DMS153 (cell line): Measurements from ENCODE around the gene GLI2.

ENCODE experiments used
- DNase-seq: peaks from one replicate; lab custom pipeline; 2025; lab: John Stamatoyannopoulos, UW

GLI2 gene

DNA sequence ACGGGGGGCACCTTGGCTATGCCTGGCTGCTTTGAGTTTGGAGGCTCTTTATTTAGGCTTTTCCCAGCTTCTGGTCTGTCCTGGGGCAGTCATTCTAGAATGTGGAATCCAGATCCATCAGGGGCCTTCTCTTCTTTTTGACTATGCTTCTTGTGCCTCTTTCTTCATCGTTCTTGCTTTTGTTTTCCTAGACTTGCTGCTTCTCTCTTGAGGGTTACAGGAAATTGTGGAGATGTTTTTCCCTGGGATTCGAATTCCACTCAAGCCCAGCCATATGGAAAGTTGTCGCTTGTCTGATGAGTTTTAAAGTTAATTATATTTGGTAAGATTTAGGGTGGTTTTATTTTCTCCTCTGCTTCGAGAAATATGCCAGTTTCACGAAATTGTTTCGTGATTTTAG, 2.4 kb downstream of the GLI2 start:
- no peak for DNase-seq

DNA sequence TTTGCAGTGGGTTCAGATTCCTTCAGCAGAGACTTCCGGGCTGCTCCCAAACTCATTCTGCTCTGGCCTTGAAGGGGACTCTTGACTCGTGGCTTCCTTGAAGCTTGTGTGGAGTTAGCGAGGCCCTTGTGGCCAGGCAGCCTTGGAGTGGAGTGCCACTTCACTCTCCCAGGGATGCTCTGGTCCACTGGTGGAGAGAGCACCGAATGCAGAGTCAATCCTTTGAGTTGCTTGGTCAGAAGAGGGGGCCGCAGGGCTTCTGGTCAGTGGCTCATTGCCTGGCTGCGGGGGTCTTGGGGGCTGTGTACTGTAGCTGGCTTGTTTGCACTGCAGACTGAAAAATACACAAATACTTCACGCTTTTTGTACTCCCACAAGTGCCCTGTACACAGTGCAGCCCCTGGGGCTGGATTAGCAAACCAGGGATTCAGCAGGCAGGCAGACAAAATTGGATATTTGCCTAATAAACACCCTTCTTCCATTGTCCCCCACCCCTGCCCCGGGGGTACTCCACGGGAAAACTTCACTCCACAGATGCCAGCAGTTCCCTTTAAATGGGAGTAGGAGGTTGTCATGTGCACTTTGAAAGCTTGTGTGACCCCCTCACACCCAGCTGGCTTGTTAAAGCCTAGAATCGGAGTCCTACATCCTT, 3.2 kb downstream of the GLI2 start:
- no peak for DNase-seq

DNA sequence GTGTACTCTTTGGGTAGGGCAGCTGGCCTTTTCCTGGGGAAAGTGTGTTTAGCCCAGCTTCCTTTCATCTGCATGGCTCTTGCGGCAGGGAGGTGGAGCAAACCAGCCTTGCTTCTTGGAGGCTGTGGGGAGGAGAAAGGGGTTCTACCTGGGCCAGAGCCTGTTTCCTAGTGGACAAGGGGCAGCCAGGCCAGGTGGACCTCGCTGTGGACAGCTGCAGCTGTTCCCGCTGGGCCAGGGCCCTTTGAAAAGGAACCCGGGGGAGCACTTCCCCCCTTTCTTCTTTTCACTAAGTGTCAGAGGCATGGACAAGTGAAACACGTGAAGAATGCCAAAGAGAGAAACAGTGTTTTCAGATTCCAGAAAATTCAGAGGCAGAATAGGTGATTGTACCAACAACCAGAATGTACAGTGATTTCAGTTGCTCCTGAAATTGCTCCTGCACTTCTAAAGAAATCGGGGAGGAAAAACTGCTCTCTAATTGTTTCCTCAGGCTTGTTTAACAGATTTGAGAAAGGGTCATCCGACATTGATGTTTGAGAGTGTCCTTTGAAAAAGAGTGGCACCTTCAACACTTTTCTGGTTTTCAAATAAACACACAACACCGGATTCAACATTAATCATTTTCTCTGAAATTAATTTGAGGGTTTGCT, 3.9 kb downstream of the GLI2 start:
- DNase-seq, result no peak

- no peak for DNase-seq
These were observed 4.7 kb downstream of the GLI2 start for GRCh38 chr2:120740375-120740764.

DNA sequence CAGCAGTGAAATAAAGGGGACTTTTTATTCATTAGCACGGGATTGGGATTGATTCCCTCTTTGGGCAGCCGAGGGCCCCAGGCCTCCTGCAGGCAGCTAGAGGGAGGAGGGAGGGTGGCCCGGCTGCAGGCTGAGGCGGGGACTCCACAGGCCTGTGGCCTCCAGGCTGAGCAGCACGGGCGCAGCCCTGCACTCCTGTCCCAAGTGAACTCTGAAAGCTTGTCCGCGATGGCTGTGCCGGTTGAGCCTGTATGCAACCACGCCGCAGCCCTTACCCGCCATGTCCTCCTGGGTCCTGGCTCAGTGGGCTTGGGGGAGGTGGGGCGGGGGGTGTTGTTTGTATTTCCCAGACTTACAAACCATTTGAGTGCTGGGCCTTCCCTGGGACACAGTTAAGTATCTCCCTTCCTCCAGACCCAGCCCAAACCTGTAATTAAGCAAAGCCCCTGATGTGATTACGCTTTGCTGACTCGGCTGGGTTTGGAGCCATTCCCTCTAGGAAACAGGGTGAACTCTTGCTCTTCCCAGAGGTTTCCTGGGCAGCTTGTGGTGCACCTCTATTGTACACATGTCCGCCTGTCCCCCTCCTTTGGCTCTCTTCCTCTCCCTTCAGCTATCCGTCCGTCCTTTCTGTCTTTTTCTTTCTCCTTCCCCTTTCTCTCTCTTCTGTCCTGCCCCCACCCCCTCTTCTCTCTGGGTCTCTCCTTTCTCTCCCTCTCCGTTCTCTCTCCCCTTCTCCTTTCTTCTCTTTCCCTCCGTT, 5.3 kb downstream of the GLI2 start:
- no peak for DNase-seq

DNA sequence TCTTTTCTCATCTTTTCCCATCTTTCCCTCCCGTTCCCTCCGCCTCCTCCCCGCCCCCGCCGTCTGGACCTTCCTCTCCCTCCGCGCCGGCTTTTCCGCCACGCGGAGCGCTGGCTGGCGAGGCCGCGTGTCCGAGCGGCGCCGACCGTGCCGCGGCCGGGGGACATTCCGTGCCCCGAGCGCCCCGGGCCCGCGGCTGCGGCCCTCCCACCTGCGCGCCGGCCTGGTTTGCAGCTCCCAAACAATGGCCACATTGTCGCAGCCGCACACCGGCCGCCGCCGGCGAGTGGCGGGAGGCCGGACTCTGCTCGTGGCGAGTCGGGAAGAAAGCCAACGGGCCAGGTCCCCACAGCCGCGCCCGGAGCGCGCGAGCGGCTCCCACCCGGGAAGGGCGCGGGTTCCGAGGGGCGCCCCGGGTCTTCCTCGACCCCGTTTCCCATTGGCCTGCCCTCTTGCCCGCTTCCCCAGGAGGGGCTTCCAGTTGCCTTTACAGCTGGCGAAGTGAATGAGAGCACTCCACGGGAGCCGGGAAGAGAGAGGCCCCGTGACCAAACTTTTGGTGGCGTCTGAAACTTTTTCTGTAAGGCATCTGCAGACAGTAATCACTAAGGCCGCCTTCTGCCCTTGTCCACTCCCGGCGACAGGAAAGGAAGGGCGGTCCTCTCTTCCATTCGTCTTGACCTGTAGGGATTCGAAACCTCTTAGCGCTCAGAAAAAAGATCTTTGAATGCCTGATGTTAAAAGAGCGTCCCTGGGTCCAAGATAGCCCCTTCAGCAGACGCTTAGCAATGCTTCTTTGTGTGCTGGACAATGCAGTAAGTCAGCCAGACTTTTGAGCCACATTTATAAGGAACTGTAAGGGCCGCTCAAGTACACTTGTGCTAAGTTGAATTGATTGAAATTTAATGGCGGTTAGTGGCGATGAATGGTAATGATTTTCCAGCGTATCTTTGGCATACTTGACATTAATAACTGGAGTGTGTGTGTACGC, 6.2 kb downstream of the GLI2 start:
- no peak for DNase-seq

DNA sequence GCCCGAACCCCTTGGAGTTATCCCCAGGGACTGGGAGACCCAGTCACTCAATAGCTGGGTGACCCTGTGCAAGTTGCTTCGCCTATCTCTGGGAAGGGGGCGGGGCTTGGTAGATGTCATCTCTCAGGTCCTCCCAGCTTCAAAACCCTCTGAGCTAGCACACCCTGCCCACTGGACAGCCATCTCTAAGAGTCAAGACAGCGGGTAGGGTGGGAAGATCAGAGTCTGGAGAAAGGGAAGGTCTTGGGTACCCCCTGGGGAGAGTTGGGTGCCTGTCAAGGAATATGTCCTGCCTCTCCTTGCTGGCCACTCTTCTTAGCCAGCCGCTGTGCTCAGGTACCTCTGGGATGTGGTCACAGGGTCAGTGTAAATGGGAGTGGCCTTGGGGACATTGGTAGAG, 8.0 kb downstream of the GLI2 start:
- no peak for DNase-seq

DNA sequence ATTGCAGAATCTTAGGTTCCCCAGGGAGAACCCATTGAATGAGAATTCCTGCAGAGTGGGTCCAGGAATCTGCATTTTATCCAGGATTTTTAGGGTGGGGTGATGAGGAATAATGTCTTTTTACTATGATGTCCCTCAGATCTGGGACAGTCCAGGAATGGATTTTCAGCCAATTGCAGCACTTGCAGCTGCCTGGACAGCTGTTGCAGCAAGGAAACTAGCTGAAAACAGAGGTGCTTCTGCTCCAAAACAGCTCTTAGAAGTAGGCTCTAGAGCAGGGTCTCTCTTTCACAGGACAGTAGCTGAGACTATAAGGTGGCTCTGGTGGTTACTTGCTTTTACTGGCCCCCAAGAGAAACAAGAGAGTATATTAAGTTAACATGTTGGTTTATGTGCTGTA, 9.1 kb downstream of the GLI2 start:
- DNase-seq, result no peak

- no peak for DNase-seq
These were observed 9.9 kb downstream of the GLI2 start for GRCh38 chr2:120745420-120746111.

GRCh38 chr2:120746144-120746543, 10.5 kb downstream of the GLI2 start:
- DNase-seq, result no peak

DNA sequence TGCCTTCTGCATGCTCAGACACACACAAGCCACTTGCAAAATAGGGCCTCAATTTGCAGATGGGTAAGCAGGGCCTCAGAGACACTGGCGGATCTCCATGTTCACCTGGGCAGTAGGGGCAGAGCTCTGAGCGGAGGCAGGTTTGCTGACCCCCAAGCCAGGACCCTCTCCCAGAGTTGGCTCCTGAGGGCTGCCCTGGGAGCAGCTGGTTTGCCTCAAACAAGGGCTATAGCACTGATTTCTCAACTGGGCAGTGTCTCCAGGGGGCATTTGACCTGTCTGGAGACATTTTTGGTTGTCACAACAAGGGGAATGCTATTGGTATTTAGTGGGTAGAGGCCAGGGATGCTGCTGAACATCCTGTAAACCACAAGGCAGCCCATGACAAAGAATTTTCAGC, 11.6 kb downstream of the GLI2 start:
- DNase-seq, result no peak

DNA sequence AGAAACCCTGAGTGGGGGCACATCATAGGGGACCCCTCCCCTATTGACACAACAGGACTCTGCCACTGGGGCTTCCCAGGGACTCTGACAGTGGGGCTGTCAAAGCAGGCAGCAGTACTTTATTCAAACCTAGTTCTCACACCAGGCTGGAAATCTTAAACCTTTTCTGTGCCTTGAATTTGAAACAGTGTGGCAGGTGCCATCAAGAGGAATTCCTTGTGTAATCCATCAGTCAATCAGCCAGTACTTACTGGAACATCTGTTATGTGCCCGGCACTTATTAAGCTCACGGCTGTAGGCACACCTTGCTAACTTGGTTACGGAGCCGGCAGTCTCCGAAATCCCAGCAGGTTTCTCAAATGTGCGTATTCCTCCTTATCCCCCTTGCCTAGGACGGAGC, 12.0 kb downstream of the GLI2 start:
- DNase-seq, result no peak

DNA sequence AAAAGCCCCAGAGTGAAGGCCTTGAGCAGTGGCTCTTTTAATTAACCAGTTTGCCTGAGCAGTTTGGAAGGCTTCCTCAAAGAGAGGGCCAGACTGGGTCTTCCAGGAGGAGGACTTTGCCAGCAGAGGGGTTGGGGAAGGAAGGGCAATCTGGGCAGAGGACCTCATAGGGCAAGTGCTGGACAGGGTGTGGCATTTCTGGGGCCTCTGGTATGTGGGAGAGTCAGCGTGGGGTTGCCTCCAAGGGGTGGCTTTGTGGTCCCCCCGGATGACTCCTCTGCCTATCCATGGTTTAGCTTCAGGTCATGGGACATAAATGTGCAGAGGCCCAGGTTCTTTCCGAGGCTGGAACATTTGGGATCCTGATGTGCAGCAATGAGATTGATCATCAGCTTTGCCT, 12.6 kb downstream of the GLI2 start:
- no peak for DNase-seq

GRCh38 chr2:120748741-120749140, 13.1 kb downstream of the GLI2 start:
- DNase-seq, result no peak

DNA sequence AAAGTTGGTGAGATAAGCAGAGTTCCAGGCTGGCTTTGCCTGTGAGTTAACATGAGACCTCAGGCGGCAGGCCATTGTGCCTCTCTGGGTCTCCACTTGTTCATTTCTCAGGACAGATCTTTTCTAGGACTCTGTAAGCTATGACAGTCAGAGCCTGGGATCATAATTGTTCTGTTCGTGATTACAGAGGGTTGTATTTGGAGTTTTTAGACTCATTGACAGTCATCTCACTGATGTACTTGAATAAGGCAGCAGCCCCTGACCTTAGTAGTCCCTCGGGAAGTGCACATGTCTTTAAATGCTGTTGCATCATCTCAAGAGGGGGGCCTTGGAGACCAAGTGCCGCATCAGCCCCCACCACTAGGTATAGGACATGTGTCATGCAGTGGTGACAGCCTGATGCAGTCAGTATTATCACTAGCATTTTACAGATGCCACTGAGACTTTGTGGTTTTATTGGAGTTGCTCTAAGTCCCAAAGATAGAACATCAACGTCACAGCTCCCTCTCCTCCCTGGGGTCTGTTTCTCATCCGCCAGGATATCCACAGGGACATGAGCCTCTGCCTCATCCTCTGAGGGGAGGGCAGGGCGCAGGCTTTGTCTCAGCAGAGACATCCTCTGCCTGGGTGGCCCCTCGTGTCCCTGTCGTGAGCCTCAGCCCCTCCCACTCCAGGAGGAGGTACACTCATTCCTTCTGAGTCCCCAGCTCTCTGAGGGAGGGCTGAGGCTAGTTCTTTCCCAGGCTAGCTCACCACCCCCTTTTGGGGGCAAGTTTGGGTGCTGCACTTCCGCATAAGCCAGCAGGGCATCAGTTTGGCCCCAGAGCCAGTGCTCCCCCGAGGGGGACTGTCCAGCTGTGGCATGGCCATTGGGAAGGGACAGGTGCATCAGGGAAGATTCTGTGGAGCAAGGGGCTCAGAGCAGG, 14.1 kb downstream of the GLI2 start:
- no peak for DNase-seq

GRCh38 chr2:120750488-120751210, 15.0 kb downstream of the GLI2 start:
- DNase-seq, result no peak

- no peak for DNase-seq
These were observed 15.9 kb downstream of the GLI2 start for GRCh38 chr2:120751553-120751952.

GRCh38 chr2:120754067-120754960, 18.6 kb downstream of the GLI2 start:
- no peak for DNase-seq
